Endothelial cell of umbilical vein (primary cell): Measurements from ENCODE around the gene PERM1.

Experiments
- EZH2 ChIP-seq: IDR thresholded peaks from 2 replicates; pipeline ENCODE4 v1.6.1; 2012; ENCODE audit warnings: borderline replicate concordance, low read depth, mild to moderate bottlenecking, moderate library complexity, low read length, inconsistent platforms; ENCODE audit not compliant: severe bottlenecking
- JUN ChIP-seq: IDR thresholded peaks from 2 replicates; pipeline ENCODE4 v1.6.1; 2011; ENCODE audit warnings: borderline replicate concordance, low read depth; ENCODE audit not compliant: insufficient read length, insufficient read depth
- POLR2A ChIP-seq: IDR thresholded peaks from 2 replicates; pipeline ENCODE4 v1.6.1; 2012; ENCODE audit warnings: low read depth, mild to moderate bottlenecking, control low read depth, low read length
- POLR2AphosphoS5 ChIP-seq: IDR thresholded peaks from 2 replicates; pipeline ENCODE4 v1.6.1; 2012; ENCODE audit warnings: low read depth, mild to moderate bottlenecking, control low read depth, low read length, moderate library complexity; ENCODE audit not compliant: insufficient read depth
- TF ChIP-seq, protein P1 (sequence below), 2 donors: IDR thresholded peaks; 1 replicate in 1 of 2; 2 replicates in 1 of 2; pipeline ENCODE4 v1.5.1; 2011; ENCODE audit warnings: low read length in 2 of 2, mild to moderate bottlenecking in 2 of 2, moderate library complexity in 2 of 2, control low read depth in 1 of 2, inconsistent platforms in 1 of 2, low read depth in 1 of 2; ENCODE audit not compliant: insufficient read depth in 1 of 2; ENCODE audit errors: extremely low read depth in 1 of 2
- TF ChIP-seq, protein P2 (sequence below): IDR thresholded peaks from 2 replicates; pipeline ENCODE4 v1.6.1; 2011; ENCODE audit not compliant: insufficient read depth, insufficient read length

DNA sequence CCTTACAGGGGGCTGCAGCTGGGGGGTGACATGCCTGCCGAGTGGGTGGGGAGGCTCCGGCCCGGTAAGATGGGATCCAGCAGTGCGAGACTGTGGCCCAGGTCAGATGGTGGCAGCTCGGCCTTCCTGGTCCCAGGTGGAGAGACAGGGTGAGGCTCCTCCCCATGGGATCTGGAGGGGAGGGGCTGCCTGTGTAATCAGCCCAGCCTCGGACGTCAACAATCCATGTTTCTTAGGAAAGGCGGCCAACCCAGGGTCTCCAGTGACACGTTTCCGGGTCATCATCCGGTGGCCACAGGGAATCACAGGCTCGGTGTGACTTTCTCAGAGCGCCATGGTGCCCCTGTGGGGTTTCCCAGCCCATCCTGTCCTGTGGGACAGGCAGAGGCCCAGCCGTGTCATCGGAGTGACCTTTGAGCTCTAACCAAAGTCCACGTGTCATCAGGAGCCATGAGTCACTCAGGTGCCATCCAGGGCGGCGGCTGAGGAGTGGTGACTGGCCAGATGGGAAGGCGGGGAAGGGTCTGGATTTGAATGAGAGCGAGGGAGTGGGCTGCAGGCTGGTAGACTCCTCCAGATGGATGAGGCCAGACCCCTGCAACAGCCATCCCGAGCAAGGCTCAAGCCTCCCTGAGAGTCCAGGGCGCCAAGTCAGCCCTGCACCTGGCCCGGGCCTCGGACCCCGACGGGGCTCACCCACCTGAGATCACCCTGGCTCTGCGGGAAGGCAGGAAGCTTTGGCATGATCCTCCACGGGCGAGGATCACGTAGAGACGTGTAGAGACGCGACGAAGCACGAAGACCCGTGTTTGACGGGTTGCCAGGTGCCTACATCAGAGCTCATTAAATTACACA is 24.6 kb upstream of the PERM1 start:
- no peak for TF ChIP-seq POLR2A
- TF ChIP-seq, protein P1, sequence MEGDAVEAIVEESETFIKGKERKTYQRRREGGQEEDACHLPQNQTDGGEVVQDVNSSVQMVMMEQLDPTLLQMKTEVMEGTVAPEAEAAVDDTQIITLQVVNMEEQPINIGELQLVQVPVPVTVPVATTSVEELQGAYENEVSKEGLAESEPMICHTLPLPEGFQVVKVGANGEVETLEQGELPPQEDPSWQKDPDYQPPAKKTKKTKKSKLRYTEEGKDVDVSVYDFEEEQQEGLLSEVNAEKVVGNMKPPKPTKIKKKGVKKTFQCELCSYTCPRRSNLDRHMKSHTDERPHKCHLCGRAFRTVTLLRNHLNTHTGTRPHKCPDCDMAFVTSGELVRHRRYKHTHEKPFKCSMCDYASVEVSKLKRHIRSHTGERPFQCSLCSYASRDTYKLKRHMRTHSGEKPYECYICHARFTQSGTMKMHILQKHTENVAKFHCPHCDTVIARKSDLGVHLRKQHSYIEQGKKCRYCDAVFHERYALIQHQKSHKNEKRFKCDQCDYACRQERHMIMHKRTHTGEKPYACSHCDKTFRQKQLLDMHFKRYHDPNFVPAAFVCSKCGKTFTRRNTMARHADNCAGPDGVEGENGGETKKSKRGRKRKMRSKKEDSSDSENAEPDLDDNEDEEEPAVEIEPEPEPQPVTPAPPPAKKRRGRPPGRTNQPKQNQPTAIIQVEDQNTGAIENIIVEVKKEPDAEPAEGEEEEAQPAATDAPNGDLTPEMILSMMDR (IDR thresholded peaks at IDR 0.05; ENCODE audit: extremely low read depth in 1 of 2, insufficient read depth in 1 of 2, low read depth in 1 of 2, low read length in 2 of 2) = no peak
- TF ChIP-seq EZH2 = no peak
- TF ChIP-seq POLR2AphosphoS5 = no peak
- TF ChIP-seq JUN = no peak
- TF ChIP-seq, protein P2, sequence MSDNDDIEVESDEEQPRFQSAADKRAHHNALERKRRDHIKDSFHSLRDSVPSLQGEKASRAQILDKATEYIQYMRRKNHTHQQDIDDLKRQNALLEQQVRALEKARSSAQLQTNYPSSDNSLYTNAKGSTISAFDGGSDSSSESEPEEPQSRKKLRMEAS = no peak
